CD4-positive, alpha-beta T cell (primary cell): ENCODE results near the gene ATG7. TPM values are rescaled to one million over a fixed set of nuclear protein-coding genes. Genes with fewer than 3 reads are reported as not detected.

Source experiments
- ATAC-seq: fragments of 200-7000 bp; cut with Tn5 transposase; one replicate; pipeline ENCODE4 v1.10.0; 2022; ENCODE audit warnings: mild to moderate bottlenecking; ENCODE audit not compliant: poor library complexity
- CTCF ChIA-PET: fragments of 350-600 bp; sonication (Branson Sonifier 250); formaldehyde crosslinking; loops from one replicate; lab custom pipeline; 2021; ENCODE audit warnings: antibody characterized with exemption, inconsistent platforms; lab: Charles Lee
- POLR2A ChIA-PET: fragments of 350-600 bp; sonication (Branson Sonifier 250); formaldehyde crosslinking; loops from one replicate; lab custom pipeline; 2021; ENCODE audit warnings: antibody characterized with exemption, inconsistent platforms; lab: Charles Lee
- DNase-seq, 14 experiments: peaks; one replicate each; pipeline ENCODE4 v3.0.0-alpha.2; 2013 to 2020; ENCODE audit warnings: mixed read lengths in 2 of 14
- H3K27ac ChIP-seq, 2 donors: one replicate each; pipeline versions ENCODE4 v1.5.1 to v1.7.0; 2013; ENCODE audit warnings: low read length in 2 of 2, low read depth in 1 of 2, mild to moderate bottlenecking in 1 of 2
- H3K27me3 ChIP-seq, 2 experiments: 1 replicate in 1 of 2; 2 replicates in 1 of 2; pipeline versions ENCODE4 v1.6.1 to v1.7.0; 2013; ENCODE audit warnings: low read length in 2 of 2, control low read depth in 1 of 2, mild to moderate bottlenecking in 1 of 2, moderate library complexity in 1 of 2; ENCODE audit not compliant: insufficient read depth in 2 of 2, control insufficient read depth in 1 of 2
- H3K36me3 ChIP-seq: one replicate; pipeline ENCODE4 v1.6.1; 2013; ENCODE audit warnings: low read length, control low read depth; ENCODE audit not compliant: insufficient read depth
- H3K4me1 ChIP-seq: one replicate; pipeline ENCODE4 v1.6.1; 2013; ENCODE audit warnings: low read length, control low read depth; ENCODE audit not compliant: insufficient read depth
- H3K4me3 ChIP-seq: one replicate; pipeline ENCODE4 v1.5.1; 2013; ENCODE audit warnings: mild to moderate bottlenecking, low read length, moderate library complexity
- H3K9me3 ChIP-seq, 2 experiments: 1 replicate in 1 of 2; 2 replicates in 1 of 2; pipeline versions ENCODE4 v1.6.1 to v1.7.0; 2013; ENCODE audit warnings: low read length in 2 of 2, mild to moderate bottlenecking in 2 of 2, control low read depth in 1 of 2, moderate library complexity in 1 of 2; ENCODE audit not compliant: control insufficient read depth in 1 of 2, insufficient read depth in 1 of 2
- H3K27ac Mint-ChIP-seq: one replicate; pipeline ENCODE4 v1.8.0; 2020; ENCODE audit warnings: mixed read lengths
- H3K27me3 Mint-ChIP-seq: one replicate; pipeline ENCODE4 v1.8.0; 2021; ENCODE audit warnings: mixed read lengths
- H3K36me3 Mint-ChIP-seq: one replicate; pipeline ENCODE4 v1.8.0; 2021; ENCODE audit warnings: low read depth, mixed read lengths
- H3K4me1 Mint-ChIP-seq: one replicate; pipeline ENCODE4 v1.8.0; 2021; ENCODE audit warnings: low read depth, mixed read lengths
- H3K4me3 Mint-ChIP-seq: one replicate; pipeline ENCODE4 v1.8.0; 2020; ENCODE audit warnings: mild to moderate bottlenecking, mixed read lengths
- H3K9me3 Mint-ChIP-seq: one replicate; pipeline ENCODE4 v1.8.0; 2020; ENCODE audit warnings: mixed read lengths
- intact Hi-C, 2 experiments: fragments of 100-400 bp; cut with DNase I in 1 of 2; cut with micrococcal nuclease in 1 of 2; formaldehyde crosslinking; loops; one replicate each; pipeline versions ENCODE4 v1.15.1 to v1.9.0; 2023 to 2025; cut with DNase I, micrococcal nuclease
- total RNA-seq, 174 experiments: library from RNA in 2 of 174; stranded (reverse) in 2 of 174; gene quantifications; one replicate each; pipeline ENCODE4 v1.2.3 and lab custom pipeline; 2021 to 2026
- TF ChIP-seq, protein P1 (sequence below): fragments of 200-600 bp; IDR thresholded peaks from one replicate; pipeline ENCODE4 v1.8.0; 2022; ENCODE audit warnings: antibody characterized with exemption, mild to moderate bottlenecking

The ATG7 gene
- total RNA-seq, 2 experiments from 2014 or later = 21.4 to 25.7 TPM

DNA sequence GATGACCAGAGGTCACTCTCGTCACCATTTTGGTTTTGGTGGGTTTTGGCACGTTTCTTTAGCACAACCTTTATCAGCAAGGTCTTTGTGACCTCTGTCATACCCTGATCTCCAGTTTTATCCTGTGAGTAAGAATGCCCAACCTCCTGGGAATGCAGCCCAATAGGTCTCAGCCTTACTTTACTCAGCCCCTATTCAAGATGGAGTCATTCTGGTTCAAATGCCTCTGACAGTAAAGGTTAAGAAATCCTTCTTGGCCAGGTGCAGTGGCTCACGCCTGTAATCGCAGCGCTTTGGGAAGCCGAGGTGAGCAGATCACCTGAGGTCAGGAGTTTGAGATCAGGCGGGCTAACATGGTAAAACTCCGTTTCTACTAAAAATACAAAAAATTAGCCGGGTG is 3.2 kb upstream of the ATG7 start:
- TF ChIP-seq, protein P1, sequence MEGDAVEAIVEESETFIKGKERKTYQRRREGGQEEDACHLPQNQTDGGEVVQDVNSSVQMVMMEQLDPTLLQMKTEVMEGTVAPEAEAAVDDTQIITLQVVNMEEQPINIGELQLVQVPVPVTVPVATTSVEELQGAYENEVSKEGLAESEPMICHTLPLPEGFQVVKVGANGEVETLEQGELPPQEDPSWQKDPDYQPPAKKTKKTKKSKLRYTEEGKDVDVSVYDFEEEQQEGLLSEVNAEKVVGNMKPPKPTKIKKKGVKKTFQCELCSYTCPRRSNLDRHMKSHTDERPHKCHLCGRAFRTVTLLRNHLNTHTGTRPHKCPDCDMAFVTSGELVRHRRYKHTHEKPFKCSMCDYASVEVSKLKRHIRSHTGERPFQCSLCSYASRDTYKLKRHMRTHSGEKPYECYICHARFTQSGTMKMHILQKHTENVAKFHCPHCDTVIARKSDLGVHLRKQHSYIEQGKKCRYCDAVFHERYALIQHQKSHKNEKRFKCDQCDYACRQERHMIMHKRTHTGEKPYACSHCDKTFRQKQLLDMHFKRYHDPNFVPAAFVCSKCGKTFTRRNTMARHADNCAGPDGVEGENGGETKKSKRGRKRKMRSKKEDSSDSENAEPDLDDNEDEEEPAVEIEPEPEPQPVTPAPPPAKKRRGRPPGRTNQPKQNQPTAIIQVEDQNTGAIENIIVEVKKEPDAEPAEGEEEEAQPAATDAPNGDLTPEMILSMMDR = no peak
- ChIA-PET CTCF (no interaction called here), POLR2A (no interaction called here)

DNA sequence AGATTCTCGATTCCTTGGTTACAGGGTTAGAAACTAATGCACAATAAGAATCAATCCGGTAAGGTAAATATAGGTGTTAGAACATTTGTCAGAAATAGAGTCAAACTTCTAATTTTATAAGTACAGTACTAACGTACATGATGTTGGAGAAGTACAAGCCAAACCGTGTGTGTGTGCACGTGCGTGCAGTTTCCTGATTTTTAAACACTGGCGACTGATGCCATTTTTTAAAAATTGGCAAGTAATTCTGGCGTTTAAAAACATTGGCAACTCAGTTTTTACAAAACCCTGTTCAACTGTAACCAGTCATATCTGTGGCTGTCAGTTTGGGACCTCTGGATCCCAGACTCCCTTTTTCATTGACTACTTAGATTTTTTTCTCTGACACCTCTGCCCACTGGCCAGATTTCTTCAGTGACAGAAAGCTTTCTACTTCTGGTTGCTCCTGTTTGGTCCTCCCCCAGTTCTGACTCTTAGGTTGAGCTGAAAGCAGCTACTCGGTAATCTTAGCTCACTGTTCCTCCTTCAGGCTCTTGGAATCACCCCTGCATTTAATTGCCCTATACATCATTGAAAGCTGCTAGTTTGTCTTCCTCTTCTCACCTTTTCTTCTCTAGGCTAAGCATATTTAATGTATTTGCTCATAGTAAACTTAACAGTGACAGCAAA is 843 bp downstream of the ATG7 start:
- no peaks in the 10 kb centered on the region for H3K27me3 ChIP-seq
- Mint-ChIP-seq H3K27me3 (no peaks in the 10 kb centered on the region), H3K4me1 (peaks cover 54% of the 10 kb centered on the region), H3K27ac (peak overlapping the region; percentile 98), H3K36me3 (peaks cover 53% of the 10 kb centered on the region), H3K9me3 (no peaks in the 10 kb centered on the region), H3K4me3 (peak overlapping the region; percentile 98)
- ChIA-PET CTCF (interaction anchor here (1.1 to 2.3 kb wide), 2 partner anchors 62 to 574 kb away, joined by 3 to 4 read pairs; partner anchors contain the start of gene TAMM41), POLR2A (interaction anchor here (1.2 to 3.4 kb wide), 11 partner anchors 9 to 1876 kb away, joined by 3 to 44 read pairs (median 7); partner anchors contain the start of genes SETD5, TAMM41, TSEN2 and VGLL4)
- H3K27ac ChIP-seq = peak overlapping the region; percentile 78 to 90
- peaks cover 24% of the 10 kb centered on the region for H3K4me1 ChIP-seq
- TF ChIP-seq, protein P1 = no peak
- H3K36me3 ChIP-seq = peaks cover 12% of the 10 kb centered on the region
- no peak for ATAC-seq
- intact Hi-C loops = loop anchor here in 1 of 2 experiments (5.0 to 10.0 kb wide), 6 partner anchors 444 to 1392 kb away; partner anchors contain the start of genes MKRN2, RAF1, SEC13 and TAMM41
- peak in 2 of 14 experiments; percentile 37 to 50 for DNase-seq
- peak overlapping the region; percentile 90 for H3K4me3 ChIP-seq
- no peaks in the 10 kb centered on the region for H3K9me3 ChIP-seq

More for the DNA sequence above, 3.2 kb upstream of the ATG7 start:
- Mint-ChIP-seq H3K36me3 (peaks cover 19% of the 10 kb centered on the region), H3K9me3 (no peaks in the 10 kb centered on the region), H3K27ac (no peak overlapping the region), H3K4me3 (no peak overlapping the region), H3K4me1 (peaks cover 25% of the 10 kb centered on the region), H3K27me3 (no peaks in the 10 kb centered on the region)
- Histone ChIP-seq H3K27ac (no peak overlapping the region), H3K36me3 (no peaks in the 10 kb centered on the region), H3K4me3 (no peak overlapping the region), H3K27me3 (peaks cover 0 to 3% of the 10 kb centered on the region in 2 experiments), H3K9me3 (no peaks in the 10 kb centered on the region), H3K4me1 (peaks cover 18% of the 10 kb centered on the region)
- intact Hi-C loops = no loop called here
- ATAC-seq (no peak), DNase-seq (no peak)

DNA sequence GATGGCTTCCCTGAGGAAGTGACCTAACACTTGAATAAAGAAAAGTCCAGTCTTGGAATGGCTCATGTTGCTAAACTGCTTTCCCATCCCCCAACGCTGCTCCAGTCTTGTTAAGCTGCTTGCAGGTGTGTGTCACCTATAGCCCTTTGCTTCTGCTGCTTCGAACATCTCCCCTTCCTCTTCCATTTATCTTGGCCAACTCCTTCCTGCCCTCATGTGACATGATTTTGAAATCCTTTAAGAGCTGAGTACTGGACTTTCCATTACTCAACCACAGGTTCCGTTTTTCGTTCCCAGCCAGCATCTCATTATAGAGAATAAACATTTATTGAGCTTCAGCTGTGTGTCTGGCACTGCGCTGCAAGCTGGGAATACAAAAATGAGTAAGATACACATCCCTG is 1.7 kb downstream of the ATG7 start:
- peaks cover 24% of the 10 kb centered on the region for H3K4me1 ChIP-seq
- peaks cover 54% of the 10 kb centered on the region for H3K4me1 Mint-ChIP-seq
- CTCF ChIA-PET = interaction anchor here (2.3 kb wide), 1 partner anchor 573 kb away, joined by 4 read pairs; the partner anchor contains the start of gene TAMM41
- H3K27ac Mint-ChIP-seq = peak overlapping the region; percentile 98
- H3K27me3 ChIP-seq = no peaks in the 10 kb centered on the region
- H3K36me3 ChIP-seq = peaks cover 14% of the 10 kb centered on the region
- H3K9me3 ChIP-seq = no peaks in the 10 kb centered on the region
- no peak overlapping the region for H3K27ac ChIP-seq
- peaks cover 62% of the 10 kb centered on the region for H3K36me3 Mint-ChIP-seq
- ATAC-seq (no peak), DNase-seq (peak in 2 of 14 experiments; percentile 62 to 66)
- peak overlapping the region; percentile 98 for H3K4me3 Mint-ChIP-seq
- no peaks in the 10 kb centered on the region for H3K27me3 Mint-ChIP-seq
- H3K4me3 ChIP-seq = no peak overlapping the region
- intact Hi-C loops = loop anchor here in 1 of 2 experiments (5.0 to 10.0 kb wide), 6 partner anchors 443 to 1391 kb away; partner anchors contain the start of genes MKRN2, RAF1, SEC13 and TAMM41
- POLR2A ChIA-PET = interaction anchor here (2.0 to 3.4 kb wide), 4 partner anchors 8 to 573 kb away, joined by 9 to 44 read pairs (median 19); partner anchors contain the start of gene TAMM41
- no peaks in the 10 kb centered on the region for H3K9me3 Mint-ChIP-seq
- TF ChIP-seq, protein P1 = no peak
